Transverse colon (tissue), 4 donors: Measurements from ENCODE around the gene PSG2.
"Not testable (repeated sequence)": the region's sequence is repeated elsewhere in the genome, so short reads cannot be mapped to it uniquely, and the experiment has no call there.

Experiments
- CTCF ChIP-seq, 5 experiments: fragments of 200-600 bp in 3 of 5; fragments of 450-650 bp in 2 of 5; sonication (generic) in 3 of 5; IDR thresholded peaks; 1 replicate in 2 of 5; 2 replicates in 3 of 5; pipeline ENCODE4 v1.5.1; 2016 to 2017; ENCODE audit warnings: antibody characterized with exemption in 5 of 5, inconsistent platforms in 3 of 5, mild to moderate bottlenecking in 2 of 5, moderate library complexity in 1 of 5
- EP300 ChIP-seq: sonication (generic); formaldehyde crosslinking; IDR thresholded peaks from one replicate; pipeline ENCODE4 v1.6.1; 2017; ENCODE audit warnings: antibody characterized with exemption, low read depth
- POLR2A ChIP-seq: fragments of 450-650 bp; IDR thresholded peaks from one replicate; pipeline ENCODE4 v1.6.1; 2016; ENCODE audit warnings: antibody characterized with exemption, mild to moderate bottlenecking, moderate library complexity
- POLR2AphosphoS5 ChIP-seq, 3 donors: sonication (generic); formaldehyde crosslinking; IDR thresholded peaks; one replicate each; pipeline ENCODE4 v1.6.1; 2016; ENCODE audit warnings: antibody characterized with exemption in 3 of 3

GRCh38 chr19:43031645-43032044 lies 50.9 kb downstream of the PSG2 start:
- not testable (repeated sequence) for TF ChIP-seq CTCF (IDR thresholded peaks at IDR 0.05); POLR2A; POLR2AphosphoS5 (IDR thresholded peaks at IDR 0.05); EP300
